Eye (tissue), 1 donor: ENCODE data around the gene HHATL.

ENCODE experiments used
- DNase-seq: peaks from one replicate; pipeline ENCODE4 v3.0.0-alpha.2; 2015

HHATL gene

GRCh38 chr3:42662037-42662812 lies 40.4 kb downstream of the HHATL start:
- no peak for DNase-seq

- no peak for DNase-seq
Measured at GRCh38 chr3:42661593-42662022, 41.0 kb downstream of the HHATL start.

DNA sequence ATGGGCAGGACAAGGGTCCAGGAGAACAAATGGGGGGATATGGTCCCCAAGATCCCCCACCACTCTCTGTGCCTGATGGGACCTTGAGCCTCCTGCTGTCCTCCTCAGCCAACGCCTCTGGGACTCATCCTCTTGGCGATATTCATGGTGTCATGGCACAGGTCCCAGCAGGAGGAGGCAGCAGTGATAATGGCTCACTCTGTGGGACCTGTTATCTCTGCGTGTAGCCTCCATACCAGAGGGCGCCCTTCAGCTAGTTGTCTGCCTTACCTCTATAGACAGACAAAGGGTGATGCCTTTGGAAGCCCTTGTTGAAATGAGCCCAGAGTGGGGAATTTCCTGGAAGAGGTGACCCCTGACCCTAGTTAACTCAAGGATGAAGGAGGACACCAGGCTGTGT lies 41.7 kb downstream of the HHATL start:
- DNase-seq: no peak

DNA sequence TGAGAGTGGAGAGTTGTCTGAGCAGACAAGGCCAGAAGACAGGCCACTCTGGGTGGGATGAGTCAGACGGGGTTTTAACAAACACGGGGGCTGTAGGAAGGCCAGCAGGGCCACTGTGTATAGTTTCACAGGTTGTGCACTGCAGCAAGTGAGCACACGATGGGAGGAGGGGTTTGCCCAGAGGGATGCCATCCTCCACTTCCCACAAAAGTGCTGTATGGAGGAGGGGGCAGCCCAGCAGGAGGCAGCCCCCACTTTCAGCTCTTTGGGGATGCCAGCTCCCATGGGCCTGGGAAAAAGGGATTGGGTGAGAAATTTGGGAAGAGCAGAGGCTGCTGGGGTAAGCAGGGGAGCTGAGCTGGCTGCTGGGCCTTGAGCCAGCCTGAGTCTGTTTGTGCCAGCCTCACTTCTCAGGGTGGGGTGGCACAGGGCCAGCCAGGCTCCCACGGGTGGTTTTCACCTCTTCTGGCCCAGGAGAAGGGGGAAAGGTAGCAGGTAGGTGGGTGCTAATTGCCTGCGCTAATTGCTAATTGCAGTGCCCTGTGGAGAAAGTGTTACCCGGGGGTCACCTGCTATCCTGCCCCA lies 42.4 kb downstream of the HHATL start:
- no peak for DNase-seq

DNA sequence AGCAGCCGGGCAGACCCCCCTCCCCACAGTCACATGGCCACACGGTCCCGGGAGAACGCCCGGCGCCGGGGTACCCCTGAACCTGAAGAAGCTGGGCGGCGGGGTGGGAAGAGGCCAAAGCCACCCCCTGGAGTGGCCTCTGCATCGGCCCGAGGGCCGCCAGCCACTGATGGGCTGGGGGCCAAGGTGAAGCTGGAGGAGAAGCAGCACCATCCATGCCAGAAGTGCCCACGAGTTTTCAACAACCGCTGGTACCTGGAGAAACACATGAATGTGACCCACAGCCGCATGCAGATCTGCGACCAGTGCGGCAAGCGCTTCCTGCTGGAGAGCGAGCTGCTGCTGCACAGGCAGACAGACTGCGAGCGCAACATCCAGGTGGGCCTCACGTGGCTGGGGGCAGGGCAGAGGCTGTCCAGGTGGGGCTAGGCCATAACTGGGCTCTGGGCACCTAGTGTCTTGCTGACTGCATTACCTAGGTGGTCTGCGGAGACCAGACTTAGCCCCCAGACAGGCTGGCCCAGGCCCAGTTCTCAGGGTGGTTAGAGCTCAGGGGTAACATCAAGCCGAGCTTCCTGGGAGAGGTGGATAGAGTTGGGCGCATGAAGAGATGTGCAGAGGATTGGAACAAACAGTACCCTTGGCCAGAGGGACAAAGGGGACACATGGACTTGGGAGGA lies 43.0 kb downstream of the HHATL start:
- no peak for DNase-seq

DNA sequence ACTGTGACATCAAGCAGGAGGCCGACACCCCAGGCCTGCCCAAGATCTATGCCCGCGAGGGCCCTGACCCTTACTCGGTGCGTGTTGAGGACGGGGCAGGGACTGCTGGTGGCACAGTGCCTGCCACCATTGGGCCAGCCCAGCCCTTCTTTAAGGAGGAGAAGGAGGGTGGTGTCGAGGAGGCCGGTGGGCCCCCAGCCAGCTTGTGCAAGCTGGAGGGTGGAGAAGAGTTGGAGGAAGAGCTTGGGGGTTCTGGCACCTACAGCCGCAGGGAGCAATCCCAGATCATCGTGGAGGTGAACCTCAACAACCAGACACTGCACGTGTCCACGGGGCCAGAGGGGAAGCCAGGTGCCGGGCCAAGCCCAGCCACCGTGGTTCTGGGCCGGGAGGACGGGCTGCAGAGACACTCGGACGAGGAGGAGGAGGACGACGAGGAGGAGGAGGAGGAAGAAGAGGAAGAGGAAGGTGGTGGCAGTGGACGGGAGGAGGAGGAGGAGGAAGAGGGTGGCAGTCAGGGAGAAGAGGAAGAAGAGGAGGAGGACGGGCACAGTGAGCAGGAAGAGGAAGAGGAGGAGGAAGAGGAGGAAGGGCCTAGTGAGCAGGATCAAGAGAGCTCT lies 43.7 kb downstream of the HHATL start:
- no peak for DNase-seq

- DNase-seq: no peak
Measured at GRCh38 chr3:42658091-42658770, 44.4 kb downstream of the HHATL start.

- DNase-seq: no peak
Measured at GRCh38 chr3:42657675-42658074, 44.9 kb downstream of the HHATL start.

GRCh38 chr3:42656680-42657610 lies 45.7 kb downstream of the HHATL start:
- no peak for DNase-seq

- no peak for DNase-seq
Measured at GRCh38 chr3:42655980-42656679, 46.5 kb downstream of the HHATL start.

GRCh38 chr3:42655331-42655888 lies 47.2 kb downstream of the HHATL start:
- peak; percentile 47 for DNase-seq

GRCh38 chr3:42654331-42655201 lies 48.0 kb downstream of the HHATL start:
- peak; percentile 87 for DNase-seq

DNA sequence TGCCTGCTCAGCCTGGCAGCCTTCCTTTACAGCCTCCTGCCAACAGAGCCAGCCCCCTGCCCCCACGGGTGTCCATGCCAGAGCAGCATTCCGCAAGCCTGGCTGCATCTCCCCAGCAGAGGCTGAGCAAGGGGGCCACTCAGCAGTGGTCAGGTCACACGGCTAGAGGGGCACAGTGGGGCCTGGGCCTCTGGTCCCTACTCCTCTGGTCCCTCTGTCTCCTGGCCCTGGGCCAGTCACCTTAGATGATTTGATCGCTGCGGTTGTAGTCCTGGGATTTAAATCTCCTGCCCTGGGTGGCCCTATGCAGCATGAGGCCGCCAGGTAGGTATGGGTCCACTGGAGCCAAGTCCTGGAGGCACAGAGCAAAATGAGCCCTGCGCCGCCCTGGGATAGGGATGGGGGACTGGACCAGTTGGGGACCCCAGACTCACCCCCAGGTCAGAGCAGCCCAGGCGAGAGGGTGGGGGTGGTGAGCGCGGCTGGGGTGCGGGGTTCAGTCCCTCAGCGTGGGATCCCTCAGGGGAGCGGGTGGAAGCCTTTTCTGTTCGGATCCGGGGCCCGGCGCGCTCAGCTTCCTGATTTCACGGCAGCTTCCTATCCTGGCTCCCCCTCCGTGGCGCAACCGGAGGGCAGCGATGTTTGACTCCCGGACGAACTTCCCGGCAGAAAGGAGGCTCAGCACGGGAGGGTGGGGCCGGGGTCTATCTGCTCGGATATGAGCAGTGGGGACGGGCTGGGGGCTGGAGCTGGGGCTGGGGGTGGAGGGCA lies 48.9 kb downstream of the HHATL start, which contains the start of gene ZBTB47:
TSS of gene ZBTB47 (plus strand) at position 138 of the 771 bp plus-strand sequence. CDS start 4,659 bp downstream, outside the sequence.
- peak; percentile 63 for DNase-seq

GRCh38 chr3:42653303-42653559 lies 49.4 kb downstream of the HHATL start:
- no peak for DNase-seq

- DNase-seq: peak; percentile 37
Measured at GRCh38 chr3:42652611-42653302, 49.8 kb downstream of the HHATL start.

DNA sequence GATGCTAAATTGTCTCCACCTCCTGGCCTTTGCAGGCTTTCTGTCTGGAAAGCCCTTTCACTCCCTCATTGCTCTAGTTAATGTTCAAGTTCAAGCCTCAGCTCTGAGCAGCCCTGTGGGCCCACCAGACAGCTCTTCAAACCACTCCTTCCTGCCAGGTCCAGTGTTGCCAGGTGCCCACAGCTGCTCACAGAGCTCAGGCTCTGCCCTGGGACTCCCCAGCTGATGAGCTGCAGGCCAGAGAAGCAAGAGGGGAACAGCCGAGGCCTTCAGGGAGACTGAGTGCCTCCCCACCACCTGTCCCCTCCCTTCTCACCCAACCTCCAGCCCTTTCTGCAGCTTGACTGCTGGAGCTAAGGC lies 50.4 kb downstream of the HHATL start:
- no peak for DNase-seq

GRCh38 chr3:42651248-42652091 lies 51.1 kb downstream of the HHATL start:
- DNase-seq: peak; percentile 50

GRCh38 chr3:42649783-42650182 lies 52.8 kb downstream of the HHATL start:
- no peak for DNase-seq
